H1 (cell line): ENCODE data around the gene FAM83F. TPM values are rescaled to one million over a fixed set of nuclear protein-coding genes. Genes with fewer than 3 reads are reported as not detected.

Experiments
- GABPA ChIP-seq: IDR thresholded peaks from 2 replicates; pipeline ENCODE4 v1.6.1; 2011; ENCODE audit warnings: mild to moderate bottlenecking, low read length, moderate library complexity, borderline replicate concordance; ENCODE audit not compliant: insufficient read depth
- HDAC6 ChIP-seq: IDR thresholded peaks from one replicate; pipeline ENCODE4 v1.7.1; 2012; ENCODE audit warnings: low read depth, mild to moderate bottlenecking, inconsistent platforms, low read length, moderate library complexity
- TBP ChIP-seq: IDR thresholded peaks from 2 replicates; pipeline ENCODE4 v1.6.1; 2011; ENCODE audit warnings: low read depth, low read length, improper control_type of control experiment
- polyA plus RNA-seq, 7 experiments: library from polyadenylated mRNA; depleted of rRNA in 3 of 7; stranded (reverse) in 5 of 7; unstranded in 2 of 7; fragments of >200 nt in 5 of 7; fragments of 200-250 nt in 2 of 7; gene quantifications; 1 replicate in 5 of 7; 2 replicates in 1 of 7; 4 replicates in 1 of 7; pipeline versions ENCODE4 v1.2.1 to v1.2.3, GENCODE V29; 2011 to 2013; ENCODE audit warnings: missing spikeins in 2 of 7, mixed read lengths in 2 of 7
- total RNA-seq: library from RNA; stranded (reverse); fragmentation: NEBNext Ultra II Directional; extraction: Animal tissue kit (Norgen Biotek cat#: 25700); gene quantifications from 2 replicates; pipeline ENCODE4 v1.2.1, GENCODE V29; 2021

FAM83F gene
- total and polyA plus RNA-seq, 2 of the 8 experiments (the other 6 are each of a cell fraction or from before 2014, with no cell fraction given), result 8.6 to 18.9 TPM

GRCh38 chr22:40022536-40023240 lies 27.9 kb downstream of the FAM83F start (continued):
- TF ChIP-seq GABPA, result no peak
- TF ChIP-seq TBP, result no peak
- no peak for TF ChIP-seq HDAC6
